ENCODE data around the gene PROKR1. TPM values are rescaled to one million over a fixed set of nuclear protein-coding genes. Genes with fewer than 3 reads are reported as not detected.
"Not testable (repeated sequence)": the region's sequence is repeated elsewhere in the genome, so short reads cannot be mapped to it uniquely, and the experiment has no call there.

PROKR1 gene
- total RNA-seq (2014; rRNA removed; shearing (Covaris generic); ENCODE audit: low replicate concordance), result not detected in 2 replicates

DNA sequence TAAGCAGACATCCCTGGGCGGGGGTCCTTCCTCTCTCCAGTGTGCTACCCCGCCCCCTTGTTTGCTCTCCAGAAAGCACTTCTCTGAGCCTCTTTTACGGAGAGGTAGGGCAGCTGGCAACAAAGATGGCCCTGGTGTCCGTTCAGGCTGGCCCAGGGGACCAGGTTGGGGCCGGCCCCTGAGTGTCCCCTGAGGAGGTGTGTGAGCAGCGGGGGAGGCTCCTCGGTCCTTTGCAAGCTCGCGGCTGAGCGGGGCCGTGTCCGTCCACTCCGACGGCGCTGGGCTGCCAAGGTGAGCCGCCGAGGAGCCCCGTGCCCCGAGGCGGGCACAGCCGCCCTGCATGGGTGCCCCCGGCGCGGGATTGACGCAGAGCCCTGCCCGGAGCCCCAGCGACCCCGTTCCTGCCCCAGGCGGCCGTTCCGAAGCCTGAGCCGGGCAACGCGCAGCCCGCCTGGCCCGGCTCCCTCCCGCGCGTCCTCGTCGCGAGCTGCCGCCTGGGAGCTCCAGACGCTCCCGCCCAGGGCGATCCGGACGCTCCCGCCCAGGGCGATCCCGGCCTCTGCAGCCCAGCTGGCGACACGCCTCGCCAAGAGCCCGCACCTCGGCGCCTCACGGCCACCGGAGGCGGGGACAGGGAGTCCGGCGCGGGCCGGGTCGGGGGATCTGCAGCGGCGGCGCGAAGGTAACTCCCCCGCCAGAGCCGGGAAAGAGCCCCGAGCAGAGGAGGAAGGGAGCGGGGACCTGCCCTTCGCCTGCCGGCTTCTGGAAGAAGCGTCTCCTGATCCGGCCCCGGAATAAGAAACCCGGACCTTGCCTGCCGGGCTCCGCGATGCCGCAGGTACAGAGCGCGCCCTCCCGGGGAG is at the start of gene PROKR1:
Gene PROKR1 (plus strand): TSS at position 569 of the 863 bp plus-strand sequence. CDS start 2,243 bp downstream, outside the sequence.
- Histone ChIP-seq H3K36me3 (ENCODE audit: insufficient read depth, low read length) (no peaks in the 10 kb centered on the region), H3K9ac (ENCODE audit: low read length) (no peak within 1 kb of the TSS), H3K27me3 (ENCODE audit: low read length) (no peaks in the 10 kb centered on the region), H3K9me3 (ENCODE audit: low read length) (no peaks in the 10 kb centered on the region), H3K4me2 (ENCODE audit: low read depth, low read length, poor library complexity, severe bottlenecking) (no peak within 1 kb of the TSS), H3K79me2 (ENCODE audit: low read length) (no peaks in the 10 kb centered on the region), H2AFZ (ENCODE audit: low read length) (no peak within 1 kb of the TSS), H3K9me2 (replicated peaks; ENCODE audit: insufficient read depth, low read length) (no peaks in the 10 kb centered on the region), H3K27ac (ENCODE audit: low read length) (no peak within 1 kb of the TSS), H3K4me1 (ENCODE audit: low read length) (peaks cover 5% of the 10 kb centered on the region), H3K4me3 (ENCODE audit: low read length) (no peak within 1 kb of the TSS), H4K20me1 (ENCODE audit: insufficient read depth, low read depth, low read length) (no peaks in the 10 kb centered on the region)
- no peak for DNase-seq

DNA sequence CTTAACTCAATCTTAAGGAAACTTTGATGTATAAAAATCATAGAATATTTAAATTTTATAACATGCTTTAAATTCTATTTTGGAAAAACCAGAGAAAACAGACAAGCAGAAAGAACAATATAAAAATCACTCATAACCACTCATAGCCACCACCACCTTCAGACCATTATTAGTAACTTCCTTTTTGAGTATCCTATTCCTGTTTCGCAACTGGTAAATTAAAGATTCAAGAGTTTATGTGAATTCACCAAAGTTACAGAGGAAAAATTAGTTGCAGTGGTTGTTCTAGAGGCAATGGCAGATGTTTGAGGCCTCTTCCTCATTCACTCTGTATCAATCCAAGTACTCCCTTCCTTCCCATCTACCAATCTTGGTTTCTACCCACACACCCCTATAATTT is 49.3 kb upstream of the PROKR1 start:
- Histone ChIP-seq H3K4me3 (ENCODE audit: low read length) (no peak overlapping the region), H4K20me1 (ENCODE audit: insufficient read depth, low read depth, low read length) (no peaks in the 10 kb centered on the region), H3K9ac (ENCODE audit: low read length) (no peak overlapping the region), H3K36me3 (ENCODE audit: insufficient read depth, low read length) (no peaks in the 10 kb centered on the region), H2AFZ (ENCODE audit: low read length) (peak overlapping the region; percentile 19; the same call in 1 of the 2 replicates), H3K9me2 (replicated peaks; ENCODE audit: insufficient read depth, low read length) (no peaks in the 10 kb centered on the region), H3K27ac (ENCODE audit: low read length) (no peak overlapping the region), H3K4me2 (ENCODE audit: low read depth, low read length, poor library complexity, severe bottlenecking) (no peak overlapping the region), H3K9me3 (ENCODE audit: low read length) (no peaks in the 10 kb centered on the region), H3K4me1 (ENCODE audit: low read length) (peaks cover 10% of the 10 kb centered on the region), H3K79me2 (ENCODE audit: low read length) (no peaks in the 10 kb centered on the region), H3K27me3 (ENCODE audit: low read length) (no peaks in the 10 kb centered on the region)
- DNase-seq, result no peak

DNA sequence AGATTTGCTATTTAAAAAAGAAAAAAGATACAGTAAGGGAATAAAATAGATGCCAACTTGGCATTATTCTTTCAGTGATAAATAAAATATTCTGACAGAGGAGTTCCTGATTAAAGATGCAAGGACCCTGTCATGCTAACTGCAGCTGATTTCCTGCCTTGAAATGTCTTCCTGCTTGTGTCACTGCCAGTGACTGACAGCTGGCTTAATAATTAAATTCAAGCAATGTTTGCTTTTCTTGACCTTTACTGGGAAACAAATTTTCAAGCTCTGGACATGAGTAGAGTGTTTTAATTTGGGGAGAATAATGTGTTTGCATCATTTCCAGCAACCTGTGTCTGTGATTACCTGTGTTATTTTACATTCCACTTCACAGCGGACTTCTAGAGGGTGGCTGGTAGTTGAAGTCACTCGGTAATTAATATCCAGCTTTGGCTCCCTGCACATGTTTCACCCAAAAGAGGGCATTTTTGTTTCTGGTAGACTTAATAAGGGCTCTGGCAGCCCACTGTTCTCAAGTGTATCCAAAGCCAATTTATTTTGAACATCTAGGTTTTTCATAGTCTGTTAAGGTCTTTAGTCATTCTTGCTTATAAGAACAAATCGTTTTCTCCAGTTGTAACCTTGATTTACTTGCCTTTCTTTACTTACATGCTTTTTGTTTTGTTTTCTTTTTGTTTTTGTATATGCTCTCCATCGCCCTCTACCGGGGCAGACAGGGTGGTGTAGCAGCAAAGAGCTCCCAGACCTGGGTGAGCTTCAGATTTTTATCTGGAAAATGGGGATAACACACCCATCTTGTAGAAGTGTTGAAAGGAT is 48.5 kb upstream of the PROKR1 start:
- Histone ChIP-seq H3K27me3 (ENCODE audit: low read length) (no peaks in the 10 kb centered on the region), H3K27ac (ENCODE audit: low read length) (no peak overlapping the region), H3K9me2 (replicated peaks; ENCODE audit: insufficient read depth, low read length) (no peaks in the 10 kb centered on the region), H3K9ac (ENCODE audit: low read length) (no peak overlapping the region), H3K36me3 (ENCODE audit: insufficient read depth, low read length) (no peaks in the 10 kb centered on the region), H3K79me2 (ENCODE audit: low read length) (no peaks in the 10 kb centered on the region), H2AFZ (ENCODE audit: low read length) (peak overlapping the region; percentile 15; the same call in 1 of the 2 replicates), H3K4me1 (ENCODE audit: low read length) (peaks cover 10% of the 10 kb centered on the region), H3K9me3 (ENCODE audit: low read length) (no peaks in the 10 kb centered on the region), H3K4me2 (ENCODE audit: low read depth, low read length, poor library complexity, severe bottlenecking) (no peak overlapping the region), H4K20me1 (ENCODE audit: insufficient read depth, low read depth, low read length) (no peaks in the 10 kb centered on the region), H3K4me3 (ENCODE audit: low read length) (no peak overlapping the region)
- peak; percentile 82 for DNase-seq

DNA sequence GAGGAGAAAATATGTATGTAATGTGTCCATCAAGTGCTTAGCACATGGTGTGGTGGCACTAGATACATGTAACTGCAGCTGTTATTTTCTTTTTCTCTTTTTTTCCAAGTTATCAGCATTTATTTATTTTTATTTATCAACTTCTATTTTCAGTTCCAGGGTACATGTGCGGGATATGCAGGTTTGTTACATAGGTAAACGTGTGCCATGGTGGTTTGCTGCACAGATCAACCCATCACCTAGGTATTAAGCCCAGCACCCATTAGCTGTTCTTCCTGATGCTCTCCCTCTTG is 47.9 kb upstream of the PROKR1 start:
- peaks cover 10% of the 10 kb centered on the region for H3K4me1 ChIP-seq (ENCODE audit: low read length)
- not testable (repeated sequence) for DNase-seq; H3K9ac ChIP-seq (ENCODE audit: low read length); H3K36me3 ChIP-seq (ENCODE audit: insufficient read depth, low read length); H2AFZ ChIP-seq (ENCODE audit: low read length); H4K20me1 ChIP-seq (ENCODE audit: insufficient read depth, low read depth, low read length); H3K27me3 ChIP-seq (ENCODE audit: low read length); H3K4me3 ChIP-seq (ENCODE audit: low read length); H3K27ac ChIP-seq (ENCODE audit: low read length); H3K9me2 ChIP-seq (replicated peaks; ENCODE audit: insufficient read depth, low read length); H3K79me2 ChIP-seq (ENCODE audit: low read length); H3K9me3 ChIP-seq (ENCODE audit: low read length); H3K4me2 ChIP-seq (ENCODE audit: low read depth, low read length, poor library complexity, severe bottlenecking)

DNA sequence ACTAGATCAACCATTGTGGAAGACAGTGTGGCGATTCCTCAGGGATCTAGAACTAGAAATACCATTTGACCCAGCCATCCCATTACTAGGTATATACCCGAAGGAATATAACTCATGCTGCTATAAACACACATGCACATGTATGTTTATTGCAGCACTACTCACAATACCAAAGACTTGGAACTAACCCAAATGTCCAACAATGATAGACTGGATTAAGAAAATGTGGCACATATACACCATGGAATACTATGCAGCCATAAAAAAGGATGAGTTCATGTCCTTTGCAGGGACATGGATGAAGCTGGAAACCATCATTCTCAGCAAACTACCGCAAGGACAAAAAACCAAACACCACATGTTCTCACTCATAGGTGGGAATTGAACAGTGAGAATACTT is 42.9 kb upstream of the PROKR1 start:
- H3K4me1 ChIP-seq (ENCODE audit: low read length); H3K36me3 ChIP-seq (ENCODE audit: insufficient read depth, low read length); H3K79me2 ChIP-seq (ENCODE audit: low read length); H3K9me3 ChIP-seq (ENCODE audit: low read length); H4K20me1 ChIP-seq (ENCODE audit: insufficient read depth, low read depth, low read length); H3K4me2 ChIP-seq (ENCODE audit: low read depth, low read length, poor library complexity, severe bottlenecking); H3K4me3 ChIP-seq (ENCODE audit: low read length); DNase-seq; H2AFZ ChIP-seq (ENCODE audit: low read length); H3K9me2 ChIP-seq (replicated peaks; ENCODE audit: insufficient read depth, low read length); H3K27me3 ChIP-seq (ENCODE audit: low read length); H3K9ac ChIP-seq (ENCODE audit: low read length); H3K27ac ChIP-seq (ENCODE audit: low read length): not testable (repeated sequence)

DNA sequence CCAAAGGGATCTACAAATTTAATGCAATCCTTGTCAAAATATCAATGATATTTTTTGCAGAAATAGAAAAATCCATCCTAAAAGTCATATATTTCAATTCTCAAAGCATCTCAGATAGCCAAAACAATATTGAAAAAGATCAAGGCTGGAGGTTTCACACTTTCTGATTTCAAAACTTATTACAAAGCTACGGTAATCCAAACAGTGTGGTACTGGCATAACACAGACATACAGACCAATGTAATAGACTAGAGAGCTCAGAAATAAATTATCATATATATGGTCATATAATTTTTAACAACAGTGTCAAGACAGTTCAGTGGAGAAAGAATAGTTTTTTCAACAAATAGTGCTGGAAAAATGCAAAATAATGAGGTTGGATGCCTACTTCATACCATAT is 40.3 kb upstream of the PROKR1 start:
- Histone ChIP-seq H3K9ac (ENCODE audit: low read length) (no peak overlapping the region), H3K4me3 (ENCODE audit: low read length) (no peak overlapping the region), H3K9me2 (replicated peaks; ENCODE audit: insufficient read depth, low read length) (no peaks in the 10 kb centered on the region), H3K9me3 (ENCODE audit: low read length) (no peaks in the 10 kb centered on the region), H3K4me2 (ENCODE audit: low read depth, low read length, poor library complexity, severe bottlenecking) (no peak overlapping the region), H3K27me3 (ENCODE audit: low read length) (no peaks in the 10 kb centered on the region), H3K36me3 (ENCODE audit: insufficient read depth, low read length) (no peaks in the 10 kb centered on the region), H3K27ac (ENCODE audit: low read length) (no peak overlapping the region), H2AFZ (ENCODE audit: low read length) (no peak overlapping the region), H3K79me2 (ENCODE audit: low read length) (no peaks in the 10 kb centered on the region), H3K4me1 (ENCODE audit: low read length) (no peaks in the 10 kb centered on the region), H4K20me1 (ENCODE audit: insufficient read depth, low read depth, low read length) (no peaks in the 10 kb centered on the region)
- DNase-seq, result no peak

DNA sequence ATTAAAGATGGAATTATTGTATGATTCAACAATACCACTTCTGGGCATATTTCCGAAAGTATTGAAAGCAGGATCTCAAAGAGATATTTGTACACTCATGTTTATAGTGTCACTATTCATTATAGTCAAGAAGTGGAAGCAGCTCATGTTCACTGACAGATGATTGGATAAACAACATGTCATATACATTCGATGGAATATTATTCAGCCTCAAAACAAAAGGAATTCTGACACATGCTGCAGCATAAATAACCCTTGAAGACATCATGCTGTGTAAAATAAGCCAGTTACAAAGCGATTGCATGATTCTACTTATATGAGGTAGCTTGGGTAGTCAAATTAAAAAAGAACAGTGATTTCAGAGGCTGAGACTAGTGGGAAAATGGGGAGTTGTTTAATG is 39.3 kb upstream of the PROKR1 start:
- no peak for DNase-seq
- Histone ChIP-seq H3K4me1 (ENCODE audit: low read length) (no peaks in the 10 kb centered on the region), H3K27ac (ENCODE audit: low read length) (no peak overlapping the region), H2AFZ (ENCODE audit: low read length) (no peak overlapping the region), H4K20me1 (ENCODE audit: insufficient read depth, low read depth, low read length) (no peaks in the 10 kb centered on the region), H3K9ac (ENCODE audit: low read length) (no peak overlapping the region), H3K79me2 (ENCODE audit: low read length) (no peaks in the 10 kb centered on the region), H3K9me2 (replicated peaks; ENCODE audit: insufficient read depth, low read length) (no peaks in the 10 kb centered on the region), H3K4me2 (ENCODE audit: low read depth, low read length, poor library complexity, severe bottlenecking) (no peak overlapping the region), H3K4me3 (ENCODE audit: low read length) (no peak overlapping the region), H3K9me3 (ENCODE audit: low read length) (no peaks in the 10 kb centered on the region), H3K27me3 (ENCODE audit: low read length) (no peaks in the 10 kb centered on the region), H3K36me3 (ENCODE audit: insufficient read depth, low read length) (no peaks in the 10 kb centered on the region)

DNA sequence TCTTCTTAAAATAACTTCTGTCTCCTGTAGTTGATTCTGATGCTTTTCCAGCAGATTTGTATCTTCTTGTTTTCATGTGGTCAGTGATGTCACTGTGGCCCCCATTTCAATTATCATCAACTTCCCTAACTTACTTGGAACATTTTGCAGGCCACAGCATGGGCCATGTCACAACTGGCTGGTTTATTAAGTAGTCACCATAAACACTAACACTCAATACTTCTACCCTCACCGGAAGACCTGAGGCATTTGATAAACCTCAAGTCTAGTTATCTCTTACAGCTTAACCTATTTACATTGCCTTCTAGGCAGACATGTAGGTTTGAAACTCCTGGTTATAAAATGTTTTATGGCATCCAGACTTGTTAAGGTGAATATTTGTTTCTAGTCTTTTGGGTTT is 37.4 kb upstream of the PROKR1 start:
- H3K4me1 ChIP-seq (ENCODE audit: low read length), result no peaks in the 10 kb centered on the region
- H3K9me2 ChIP-seq (replicated peaks; ENCODE audit: insufficient read depth, low read length), result no peaks in the 10 kb centered on the region
- H3K27ac ChIP-seq (ENCODE audit: low read length), result no peak overlapping the region
- H4K20me1 ChIP-seq (ENCODE audit: insufficient read depth, low read depth, low read length), result no peaks in the 10 kb centered on the region
- no peaks in the 10 kb centered on the region for H3K27me3 ChIP-seq (ENCODE audit: low read length)
- no peaks in the 10 kb centered on the region for H3K36me3 ChIP-seq (ENCODE audit: insufficient read depth, low read length)
- no peak overlapping the region for H3K4me2 ChIP-seq (ENCODE audit: low read depth, low read length, poor library complexity, severe bottlenecking)
- no peak overlapping the region for H3K9ac ChIP-seq (ENCODE audit: low read length)
- H3K9me3 ChIP-seq (ENCODE audit: low read length), result peaks cover 7% of the 10 kb centered on the region; the same call in 1 of the 2 replicates
- H3K4me3 ChIP-seq (ENCODE audit: low read length), result no peak overlapping the region
- H3K79me2 ChIP-seq (ENCODE audit: low read length), result no peaks in the 10 kb centered on the region
- H2AFZ ChIP-seq (ENCODE audit: low read length), result no peak overlapping the region
- DNase-seq, result no peak
